HG03565 (cell line): ENCODE data around the gene IFRD1.
"Not testable (repeated sequence)": the region's sequence is repeated elsewhere in the genome, so short reads cannot be mapped to it uniquely, and the experiment has no call there.

ENCODE experiments used
- ATAC-seq: cut with Tn5 transposase; IDR thresholded peaks from one replicate; pipeline ENCODE4 v1.9.1; 2021; ENCODE audit warnings: mild to moderate bottlenecking, moderate library complexity; ENCODE audit not compliant: unreplicated experiment

IFRD1 gene

GRCh38 chr7:112442210-112442609 is 8.1 kb upstream of the IFRD1 start:
- no peak for ATAC-seq

GRCh38 chr7:112444505-112444904 is 5.8 kb upstream of the IFRD1 start:
- ATAC-seq: no peak

- no peak for ATAC-seq
These were observed 3.8 kb upstream of the IFRD1 start for GRCh38 chr7:112446431-112446830.

- no peak for ATAC-seq
These were observed 2.9 kb upstream of the IFRD1 start for GRCh38 chr7:112447406-112447805.

GRCh38 chr7:112448381-112448780 is 1.9 kb upstream of the IFRD1 start:
- no peak for ATAC-seq

GRCh38 chr7:112448891-112449290 is 1.4 kb upstream of the IFRD1 start:
- ATAC-seq: no peak

- ATAC-seq: no peak
These were observed 907 bp upstream of the IFRD1 start for GRCh38 chr7:112449353-112449752.

- peak; percentile 77 for ATAC-seq
These were observed 824 bp downstream of the IFRD1 start for GRCh38 chr7:112450807-112451761.

GRCh38 chr7:112452102-112452888 is 2.0 kb downstream of the IFRD1 start:
- no peak for ATAC-seq

- ATAC-seq: no peak
These were observed 3.4 kb downstream of the IFRD1 start for GRCh38 chr7:112453505-112454171.

- not testable (repeated sequence) for ATAC-seq
These were observed 3.9 kb downstream of the IFRD1 start for GRCh38 chr7:112454191-112454590.

GRCh38 chr7:112459645-112460044 is 9.4 kb downstream of the IFRD1 start:
- no peak for ATAC-seq

- no peak for ATAC-seq
These were observed 12.0 kb downstream of the IFRD1 start for GRCh38 chr7:112462236-112462635.

- ATAC-seq: no peak
These were observed 17.6 kb downstream of the IFRD1 start for GRCh38 chr7:112467867-112468266.

GRCh38 chr7:112470194-112470593 is 19.9 kb downstream of the IFRD1 start:
- ATAC-seq: no peak

GRCh38 chr7:112476390-112477052 is 26.3 kb downstream of the IFRD1 start:
- no peak for ATAC-seq

GRCh38 chr7:112481121-112481736 is 31.0 kb downstream of the IFRD1 start:
- ATAC-seq: no peak

- ATAC-seq: no peak
These were observed 31.8 kb downstream of the IFRD1 start for GRCh38 chr7:112481833-112482670.

- no peak for ATAC-seq
These were observed 34.5 kb downstream of the IFRD1 start for GRCh38 chr7:112484671-112485167.
